Measurements from ENCODE around the gene SLC9A8.
"Not testable (repeated sequence)": the region's sequence is repeated elsewhere in the genome, so short reads cannot be mapped to it uniquely, and the experiment has no call there.

The SLC9A8 gene

GRCh38 chr20:49796600-49797343, 15.9 kb upstream of the SLC9A8 start:
- TF ChIP-seq CTCF (IDR thresholded peaks at IDR 0.05; ENCODE audit: low read depth, low read length), result no peak

GRCh38 chr20:49797344-49797615, 15.3 kb upstream of the SLC9A8 start:
- no peak for TF ChIP-seq CTCF (IDR thresholded peaks at IDR 0.05; ENCODE audit: low read depth, low read length)
- DNase-seq (ENCODE audit: low read depth in 2 of 2), result no peak
- H3K4me3 ChIP-seq (replicated peaks in 1 of 2; ENCODE audit: low read depth in 2 of 2, low read length in 2 of 2), result no peak overlapping the region

More at GRCh38 chr20:49796600-49797343, 15.9 kb upstream of the SLC9A8 start:
- DNase-seq (ENCODE audit: low read depth in 2 of 2), result no peak
- H3K4me3 ChIP-seq (replicated peaks in 1 of 2; ENCODE audit: low read depth in 2 of 2, low read length in 2 of 2), result no peak overlapping the region

- no peak overlapping the region for H3K4me3 ChIP-seq (replicated peaks in 1 of 2; ENCODE audit: low read depth in 2 of 2, low read length in 2 of 2)
- no peak for TF ChIP-seq CTCF (IDR thresholded peaks at IDR 0.05; ENCODE audit: low read depth, low read length)
- no peak for DNase-seq (ENCODE audit: low read depth in 2 of 2)
Observed at GRCh38 chr20:49798718-49799117, 13.9 kb upstream of the SLC9A8 start.

- H3K4me3 ChIP-seq (replicated peaks in 1 of 2; ENCODE audit: low read depth in 2 of 2, low read length in 2 of 2), result no peak overlapping the region
- TF ChIP-seq CTCF (IDR thresholded peaks at IDR 0.05; ENCODE audit: low read depth, low read length), result no peak
- DNase-seq (ENCODE audit: low read depth in 2 of 2), result no peak
Observed at GRCh38 chr20:49799698-49800097, 12.9 kb upstream of the SLC9A8 start.

- no peak for DNase-seq (ENCODE audit: low read depth in 2 of 2)
- H3K4me3 ChIP-seq (replicated peaks in 1 of 2; ENCODE audit: low read depth in 2 of 2, low read length in 2 of 2), result no peak overlapping the region
- no peak for TF ChIP-seq CTCF (IDR thresholded peaks at IDR 0.05; ENCODE audit: low read depth, low read length)
Observed at GRCh38 chr20:49803418-49803817, 9.2 kb upstream of the SLC9A8 start.

GRCh38 chr20:49804364-49804763, 8.3 kb upstream of the SLC9A8 start:
- TF ChIP-seq CTCF (IDR thresholded peaks at IDR 0.05; ENCODE audit: low read depth, low read length), result no peak
- no peak for DNase-seq (ENCODE audit: low read depth in 2 of 2)
- no peak overlapping the region for H3K4me3 ChIP-seq (replicated peaks in 1 of 2; ENCODE audit: low read depth in 2 of 2, low read length in 2 of 2)

GRCh38 chr20:49805224-49805876, 7.3 kb upstream of the SLC9A8 start:
- not testable (repeated sequence) for DNase-seq (ENCODE audit: low read depth in 2 of 2); H3K4me3 ChIP-seq (replicated peaks in 1 of 2; ENCODE audit: low read depth in 2 of 2, low read length in 2 of 2)

All from cardiac fibroblast (primary cell).